ENCODE results near the gene CLPX. TPM values are rescaled to one million over a fixed set of nuclear protein-coding genes. Genes with fewer than 3 reads are reported as not detected.

The CLPX gene
- total RNA-seq, 4 donors from 2014 or later, result 40.1 to 68.8 (median 55.6) TPM

GRCh38 chr15:65115086-65115485 is 70.1 kb downstream of the CLPX start, which contains the start of gene UBAP1L:
TSS of gene UBAP1L (minus strand) at chr15:65115200. CDS start at chr15:65106215, 8,985 bp downstream.
- Histone ChIP-seq H3K36me3 (peaks cover 0 to 94% of the 10 kb centered on the region in 2 donors), H3K4me1 (no peaks in the 10 kb centered on the region), H3K27me3 (no peaks in the 10 kb centered on the region), H3K9me3 (no peaks in the 10 kb centered on the region), H3K4me3 (no peak within 1 kb of the TSS), H3K27ac (no peak within 1 kb of the TSS)
- no peak for ATAC-seq
- WGBS, 2 donors (ENCODE audit: low coverage in 1 of 2), result 83 to 84% methylated on average over 2 of the region's 2 CpGs
- TF ChIP-seq POLR2AphosphoS5 (IDR thresholded peaks at IDR 0.05) (no peak), EP300 (IDR thresholded peaks at IDR 0.05) (no peak), CTCF (IDR thresholded peaks at IDR 0.05) (no peak), POLR2A (IDR thresholded peaks at IDR 0.05) (no peak)

- Histone ChIP-seq H3K27ac (no peak overlapping the region), H3K27me3 (no peaks in the 10 kb centered on the region), H3K36me3 (peaks cover 0 to 76% of the 10 kb centered on the region in 2 donors), H3K9me3 (no peaks in the 10 kb centered on the region), H3K4me1 (no peaks in the 10 kb centered on the region), H3K4me3 (no peak overlapping the region)
- ATAC-seq, result no peak
- 33 to 52% methylated on average over 3 of the region's 3 CpGs for WGBS, 2 donors (ENCODE audit: low coverage in 1 of 2)
- TF ChIP-seq POLR2AphosphoS5 (IDR thresholded peaks at IDR 0.05) (no peak), POLR2A (IDR thresholded peaks at IDR 0.05) (no peak), EP300 (IDR thresholded peaks at IDR 0.05) (no peak), CTCF (IDR thresholded peaks at IDR 0.05) (no peak)
These were observed 74.4 kb downstream of the CLPX start for GRCh38 chr15:65110676-65111292.

GRCh38 chr15:65106011-65106590 is 79.0 kb downstream of the CLPX start:
- Histone ChIP-seq H3K4me1 (peaks cover 0 to 11% (median 3%) of the 10 kb centered on the region in 3 donors), H3K27me3 (no peaks in the 10 kb centered on the region), H3K36me3 (peaks cover 0 to 71% of the 10 kb centered on the region in 2 donors), H3K9me3 (no peaks in the 10 kb centered on the region), H3K4me3 (no peak overlapping the region), H3K27ac (no peak overlapping the region)
- 52 to 100% methylated on average over 1 to 2 of the region's 6 CpGs for WGBS, 2 donors (ENCODE audit: low coverage in 1 of 2)
- TF ChIP-seq CTCF (IDR thresholded peaks at IDR 0.05), result no peak
- TF ChIP-seq POLR2A (IDR thresholded peaks at IDR 0.05), result no peak
- no peak for TF ChIP-seq POLR2AphosphoS5 (IDR thresholded peaks at IDR 0.05)
- TF ChIP-seq EP300 (IDR thresholded peaks at IDR 0.05), result no peak
- ATAC-seq, result no peak

GRCh38 chr15:65105038-65105437 is 80.1 kb downstream of the CLPX start:
- H3K27me3 ChIP-seq, result no peaks in the 10 kb centered on the region
- WGBS, 2 donors (ENCODE audit: low coverage in 1 of 2), result 86 to 100% methylated on average over 1 to 5 of the region's 5 CpGs
- TF ChIP-seq EP300 (IDR thresholded peaks at IDR 0.05), result no peak
- no peak for TF ChIP-seq POLR2A (IDR thresholded peaks at IDR 0.05)
- no peak for TF ChIP-seq CTCF (IDR thresholded peaks at IDR 0.05)
- no peak for TF ChIP-seq POLR2AphosphoS5 (IDR thresholded peaks at IDR 0.05)
- peaks cover 0 to 68% of the 10 kb centered on the region in 2 donors for H3K36me3 ChIP-seq
- H3K4me3 ChIP-seq, result no peak overlapping the region
- peaks cover 0 to 18% (median 6%) of the 10 kb centered on the region in 3 donors for H3K4me1 ChIP-seq
- no peak overlapping the region for H3K27ac ChIP-seq
- H3K9me3 ChIP-seq, result no peaks in the 10 kb centered on the region
- no peak for ATAC-seq

- Histone ChIP-seq H3K9me3 (no peaks in the 10 kb centered on the region), H3K36me3 (peaks cover 0 to 83% of the 10 kb centered on the region in 2 donors), H3K4me1 (peaks cover 0 to 18% (median 6%) of the 10 kb centered on the region in 3 donors), H3K4me3 (no peak overlapping the region), H3K27ac (no peak overlapping the region), H3K27me3 (no peaks in the 10 kb centered on the region)
- WGBS, 2 donors (ENCODE audit: low coverage in 1 of 2), result 87 to 91% methylated on average over 3 of the region's 3 CpGs
- TF ChIP-seq POLR2A (IDR thresholded peaks at IDR 0.05), result no peak
- no peak for TF ChIP-seq POLR2AphosphoS5 (IDR thresholded peaks at IDR 0.05)
- no peak for ATAC-seq
These were observed 82.2 kb downstream of the CLPX start for GRCh38 chr15:65102912-65103311.
